NCI-H345 treated with DMSO at 0.1 percent for 48 hours (cell line): ENCODE measurements around the gene E2F6.
A peak's percentile ranks its signal among the peaks of the same experiment; 100 is the strongest.

Experiments
- DNase-seq: peaks from one replicate; lab custom pipeline; 2025; ENCODE audit not compliant: unreplicated experiment; lab: John Stamatoyannopoulos, UW

The E2F6 gene

DNA sequence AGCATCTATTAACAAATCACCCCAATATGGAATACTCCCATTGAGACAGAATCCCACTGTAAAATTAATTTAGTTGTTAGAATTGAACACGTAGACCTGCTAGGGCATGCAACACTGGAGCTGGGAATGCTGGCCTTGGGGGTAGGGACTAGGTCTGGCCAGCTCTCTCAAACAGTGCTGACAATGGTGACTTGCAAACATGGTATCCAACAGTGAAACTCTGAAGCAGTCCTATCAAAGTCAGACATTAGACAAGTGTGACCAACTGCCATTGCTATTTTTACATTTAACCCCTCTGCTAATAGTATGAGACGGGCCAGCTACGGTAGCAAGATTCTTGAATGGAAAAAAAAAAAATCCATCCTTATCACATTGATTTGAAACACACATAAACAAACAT lies 7.2 kb downstream of the E2F6 start:
- no peak for DNase-seq

GRCh38 chr2:11457935-11458334 lies 8.0 kb downstream of the E2F6 start:
- no peak for DNase-seq

- no peak for DNase-seq
These were observed 9.7 kb downstream of the E2F6 start for GRCh38 chr2:11456251-11456650.

DNA sequence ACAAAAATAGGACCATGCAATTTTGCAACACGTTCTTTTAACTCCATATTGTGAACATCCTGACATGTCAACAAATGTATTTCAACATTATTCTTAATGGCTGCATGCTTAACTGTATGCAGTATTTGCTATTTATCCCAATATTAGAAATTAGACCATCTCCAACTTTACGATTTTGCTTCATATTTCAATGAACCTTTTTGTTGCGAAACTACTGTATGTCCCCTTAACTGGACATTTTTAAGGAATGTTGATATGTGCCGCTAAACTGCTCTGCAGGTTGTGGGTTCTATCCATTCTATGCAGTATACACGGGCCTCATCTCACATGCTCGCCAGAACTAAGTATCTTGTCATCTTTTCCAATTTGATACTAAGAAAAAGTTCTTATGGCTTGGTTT lies 11.1 kb downstream of the E2F6 start:
- no peak for DNase-seq

- DNase-seq = no peak
These were observed 15.2 kb downstream of the E2F6 start for GRCh38 chr2:11450791-11451190.

GRCh38 chr2:11446733-11447248 lies 19.2 kb downstream of the E2F6 start:
- DNase-seq = peak; percentile 30

DNA sequence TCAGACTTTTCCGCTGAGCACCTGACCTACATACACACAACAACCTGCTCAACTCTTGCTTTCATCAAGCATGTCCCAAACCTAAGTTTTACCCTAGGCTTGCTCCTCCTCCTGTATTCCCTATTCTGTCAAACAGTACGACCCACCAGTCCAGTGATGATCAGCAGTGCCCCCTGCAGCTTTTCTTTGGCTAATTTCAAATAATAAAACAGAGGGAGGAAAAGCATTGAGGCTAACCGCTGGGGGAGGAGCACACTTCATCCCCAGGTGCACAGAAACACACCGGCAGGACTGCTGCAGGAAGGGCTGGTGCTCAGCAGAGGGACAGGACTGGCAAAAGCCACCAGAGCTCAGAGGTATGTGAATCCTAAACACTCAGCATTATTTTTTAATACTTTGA lies 21.2 kb downstream of the E2F6 start:
- no peak for DNase-seq

DNA sequence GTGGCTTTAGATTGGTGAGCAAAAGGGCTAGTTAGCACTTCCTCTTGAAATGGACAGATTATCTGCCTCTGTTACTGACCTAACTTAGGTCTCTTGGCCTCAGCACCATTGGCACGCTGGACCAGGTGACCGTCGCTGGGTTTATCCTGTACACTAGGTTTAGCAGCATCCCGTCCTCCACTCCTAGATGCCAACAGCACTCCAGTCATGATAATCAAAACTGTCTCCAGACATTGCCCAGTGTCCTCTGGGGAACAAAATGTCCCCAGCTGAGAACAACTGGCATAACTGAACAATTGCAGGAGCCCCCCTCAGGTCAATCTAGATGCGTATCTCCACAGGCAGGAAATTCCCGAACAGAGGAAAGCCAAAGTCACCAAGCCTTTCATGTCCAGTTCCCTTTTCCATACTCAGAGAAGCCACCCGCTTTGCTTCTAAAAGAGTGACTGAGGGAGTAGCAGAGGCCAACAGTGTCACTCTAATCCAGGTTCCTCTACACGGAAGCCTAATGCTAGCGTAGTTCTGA lies 27.3 kb downstream of the E2F6 start:
- DNase-seq = no peak

DNA sequence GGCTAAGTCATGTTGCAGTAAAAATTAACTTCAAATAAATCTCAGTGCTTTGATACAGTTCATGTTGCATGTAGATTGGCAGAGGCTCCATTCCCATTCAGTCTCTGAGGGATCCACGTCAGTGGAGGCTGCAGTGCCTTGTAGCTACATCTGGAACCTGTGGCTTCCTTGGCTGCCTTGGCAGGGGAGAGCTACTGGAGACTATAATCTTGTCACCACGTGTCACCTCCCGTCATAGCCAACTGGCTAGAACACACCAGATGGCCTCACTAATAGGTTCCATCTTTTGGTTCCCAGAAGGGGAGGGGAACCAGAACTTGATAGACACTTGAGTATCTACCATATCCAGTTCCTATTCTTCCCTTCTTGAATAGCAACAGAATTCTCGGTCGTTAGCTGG lies 28.4 kb downstream of the E2F6 start:
- no peak for DNase-seq

GRCh38 chr2:11435036-11435435 lies 30.9 kb downstream of the E2F6 start:
- DNase-seq = no peak

GRCh38 chr2:11434443-11434842 lies 31.5 kb downstream of the E2F6 start:
- no peak for DNase-seq

DNA sequence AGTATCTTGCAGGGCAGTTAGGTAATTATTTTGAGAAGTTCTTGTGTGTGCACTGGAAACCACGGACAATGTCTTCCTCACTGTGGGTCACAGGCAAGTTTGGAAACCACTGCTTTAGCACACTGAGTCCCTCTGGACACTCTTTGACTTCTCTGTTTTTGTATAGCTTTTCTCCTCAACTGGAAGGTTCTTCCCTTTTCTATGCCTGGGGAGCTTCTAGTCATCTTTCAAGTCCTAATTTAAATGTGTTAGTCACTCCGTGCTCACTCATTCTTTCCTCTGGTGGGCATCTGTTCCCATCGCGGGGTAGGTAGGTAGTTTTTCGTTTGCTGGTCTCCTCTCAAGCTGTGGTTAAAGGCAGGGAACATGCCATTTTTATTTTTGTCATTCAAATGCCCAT lies 32.1 kb downstream of the E2F6 start:
- no peak for DNase-seq

- no peak for DNase-seq
These were observed 35.2 kb downstream of the E2F6 start for GRCh38 chr2:11430729-11431128.

DNA sequence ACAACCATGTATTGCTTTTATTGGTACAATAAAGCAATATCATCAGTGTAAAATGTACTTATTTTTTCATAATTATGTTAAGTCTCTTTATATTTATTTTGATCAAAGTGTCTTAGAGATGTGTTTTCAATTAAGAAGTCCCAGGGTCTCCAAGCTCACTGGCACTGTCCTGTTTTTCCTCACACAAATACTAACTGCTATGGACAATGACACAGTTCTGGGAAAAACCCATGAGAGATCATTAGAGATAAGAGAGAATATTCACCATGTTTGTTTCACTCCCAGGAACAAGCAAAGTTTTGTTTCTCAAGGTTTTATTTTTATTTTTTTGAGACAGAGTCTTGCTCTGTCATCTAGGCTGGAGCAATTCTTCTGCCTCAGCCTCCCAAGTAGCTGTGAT lies 38.7 kb downstream of the E2F6 start:
- DNase-seq = no peak

GRCh38 chr2:11422901-11423435 lies 43.0 kb downstream of the E2F6 start:
- no peak for DNase-seq

DNA sequence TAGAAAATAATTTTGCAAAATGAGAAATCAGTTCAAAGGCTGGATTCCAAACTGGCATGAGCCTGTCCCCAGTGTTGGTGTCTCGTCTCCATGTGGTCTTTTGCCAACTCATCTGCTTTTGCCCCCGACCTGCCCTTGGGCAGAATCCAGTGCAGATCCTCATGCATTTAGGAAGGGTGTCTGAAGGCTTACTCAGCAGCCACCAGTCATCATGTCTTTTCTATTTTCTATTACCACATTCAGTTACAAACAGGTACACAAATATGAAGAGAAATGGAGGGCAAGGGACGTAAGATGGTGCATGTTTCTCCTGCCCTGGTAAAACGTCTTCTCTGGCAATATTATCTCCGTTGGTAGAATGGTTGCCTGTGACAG lies 43.5 kb downstream of the E2F6 start:
- no peak for DNase-seq

DNA sequence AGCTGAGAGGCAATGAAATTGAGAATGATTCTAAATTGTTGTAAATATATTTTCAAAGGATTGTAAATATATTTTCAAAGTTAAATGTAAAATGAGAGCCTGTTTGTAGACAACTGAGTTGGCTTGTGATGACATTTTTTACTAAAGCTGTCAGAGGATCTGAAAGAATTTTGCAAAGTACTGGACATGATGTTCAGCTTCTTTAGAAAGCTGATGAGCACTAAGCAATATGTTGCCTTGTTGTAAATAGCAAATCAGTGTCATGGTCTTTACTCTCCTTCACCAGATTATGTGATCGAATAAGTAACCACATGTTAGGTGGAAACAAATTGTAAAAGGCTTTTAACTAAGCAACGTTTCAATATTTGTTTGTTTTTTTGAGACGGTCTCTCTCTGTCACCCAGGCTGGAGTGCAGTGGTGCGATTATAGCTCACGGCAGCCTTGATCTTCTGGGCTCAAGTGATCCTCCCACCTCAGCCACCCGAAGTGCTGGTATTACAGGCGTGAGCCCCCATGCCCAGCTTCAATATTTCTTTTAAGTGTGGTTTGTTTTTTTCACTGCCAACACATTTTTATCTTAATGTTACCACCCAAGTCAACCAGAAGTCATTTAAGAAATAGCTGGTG lies 44.0 kb downstream of the E2F6 start:
- DNase-seq = no peak

DNA sequence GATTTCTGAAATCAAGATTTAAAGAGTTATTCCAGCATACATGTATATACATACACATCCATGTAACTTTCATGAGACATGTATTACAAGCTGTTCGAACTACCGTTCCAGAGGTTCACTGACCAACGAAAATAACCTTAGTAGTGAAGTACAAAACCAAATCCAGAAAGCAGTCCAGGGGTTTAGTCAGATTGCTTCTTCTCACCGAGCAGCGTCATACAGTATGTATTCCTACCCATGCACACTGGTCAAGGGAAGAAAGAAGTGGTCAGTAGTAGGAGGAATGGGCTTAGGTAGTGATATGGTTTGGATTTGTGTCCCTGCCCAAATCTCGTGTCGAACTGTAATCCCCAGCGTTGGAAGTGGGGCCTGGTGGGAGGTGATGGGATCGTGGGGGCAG lies 45.3 kb downstream of the E2F6 start:
- DNase-seq = no peak

DNA sequence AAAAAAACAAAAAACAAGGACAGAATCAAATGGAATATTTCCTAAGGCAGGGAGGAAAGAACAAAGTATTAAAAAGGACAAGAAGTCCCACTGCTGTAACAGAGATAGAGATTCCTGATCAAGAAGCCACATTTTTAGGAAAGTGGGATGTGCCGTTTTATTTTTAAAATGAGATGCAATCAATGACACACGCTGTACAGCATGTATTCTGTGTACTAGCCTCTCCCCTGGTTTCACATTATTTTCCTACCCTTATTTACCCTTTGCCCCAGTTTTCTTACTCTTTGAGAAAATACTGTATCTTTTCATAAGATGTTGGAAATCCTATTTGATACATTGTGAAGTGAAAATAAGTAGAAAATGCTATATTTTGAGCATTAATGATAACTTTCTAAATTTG lies 45.8 kb downstream of the E2F6 start:
- DNase-seq = no peak

DNA sequence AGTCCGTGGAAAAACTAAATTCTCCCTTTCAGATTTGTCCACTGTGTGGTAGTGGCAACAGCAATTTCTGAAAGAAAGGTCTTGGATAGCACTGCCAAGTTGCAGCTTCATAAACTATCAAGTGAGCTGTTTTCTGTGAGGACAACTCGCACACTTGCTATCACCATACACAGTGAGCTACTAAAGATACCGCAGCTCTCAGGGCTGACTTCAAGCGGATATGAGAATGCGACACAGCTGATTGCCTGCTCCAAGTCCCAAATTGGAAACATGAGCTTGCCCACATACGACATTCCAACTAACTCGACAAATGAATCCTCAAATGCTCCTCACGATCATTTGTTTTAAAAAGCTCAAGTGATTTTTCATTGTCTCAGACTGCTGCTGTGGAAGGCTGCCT lies 46.2 kb downstream of the E2F6 start:
- DNase-seq = no peak

GRCh38 chr2:11417946-11418585 lies 47.9 kb downstream of the E2F6 start:
- no peak for DNase-seq

DNA sequence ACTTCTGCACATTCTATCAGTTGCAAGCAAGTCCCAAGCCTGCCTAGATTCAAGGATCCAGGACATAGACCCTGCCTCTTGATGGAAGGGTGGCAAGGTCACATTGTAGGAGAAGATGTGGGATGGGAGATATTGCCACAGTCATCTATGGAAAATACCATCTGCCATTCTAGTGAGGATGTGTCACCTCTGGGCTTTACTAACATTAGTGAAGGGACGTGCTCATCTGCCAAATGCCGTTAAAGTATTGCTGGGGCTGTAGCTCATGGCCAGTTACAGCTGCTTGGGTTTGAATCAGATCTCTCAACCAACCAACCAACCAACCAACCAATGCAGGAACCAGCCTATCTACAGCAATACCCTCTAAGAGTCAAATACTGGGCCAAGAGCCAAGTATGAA lies 49.0 kb downstream of the E2F6 start:
- DNase-seq = no peak

DNA sequence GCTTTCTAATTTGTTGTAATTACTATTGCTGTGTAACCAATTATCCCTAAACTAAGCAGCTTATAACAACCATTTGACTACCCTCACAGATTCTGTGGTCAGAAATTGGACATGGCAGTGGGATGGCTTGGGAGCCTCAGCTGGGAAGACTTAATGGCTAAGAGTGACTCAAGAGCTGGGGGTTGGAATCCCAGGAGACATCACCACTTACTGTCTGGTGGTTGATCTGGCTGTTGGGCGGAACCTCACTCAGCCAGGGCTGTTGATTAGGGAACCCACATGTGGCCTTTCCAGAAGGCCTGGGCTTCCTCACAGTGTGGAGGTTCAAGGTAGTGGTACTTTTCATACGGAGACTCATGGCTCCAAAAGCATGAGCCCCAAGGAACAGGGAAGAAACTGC lies 49.8 kb downstream of the E2F6 start:
- DNase-seq = no peak
